Measurements from ENCODE around the gene ABCG1. TPM values are rescaled to one million over a fixed set of nuclear protein-coding genes. Genes with fewer than 3 reads are reported as not detected.
A peak's percentile ranks its signal among the peaks of the same experiment; 100 is the strongest.

ABCG1 gene
- polyA plus RNA-seq, 4 donors: 5.5 to 46.5 (median 21.2) TPM

DNA sequence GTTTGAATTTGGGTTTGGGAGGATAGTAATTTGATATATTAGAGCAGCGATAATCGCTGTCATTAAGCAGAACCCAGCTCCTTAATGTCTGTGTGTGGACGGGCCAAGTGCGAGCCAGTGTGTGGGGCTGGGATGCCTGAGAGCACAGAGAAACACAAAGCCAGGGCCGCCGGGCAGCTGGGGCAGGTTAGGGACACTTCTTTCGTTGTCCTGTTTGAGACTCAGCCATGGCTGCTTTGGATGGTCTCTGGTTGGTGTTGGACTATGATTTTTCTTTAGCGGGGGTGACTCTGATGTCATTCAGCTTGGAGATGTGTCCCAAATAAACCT lies 33.4 kb downstream of the ABCG1 start:
- 88 to 95% (median 90%) methylated on average over 8 of the region's 8 CpGs for WGBS, 3 donors

GRCh38 chr21:42252778-42253340 lies 33.9 kb downstream of the ABCG1 start:
- Histone ChIP-seq H3K9me3 (ENCODE audit: control insufficient read depth in 2 of 2, insufficient read depth in 1 of 2, low read depth in 1 of 2, low read length in 1 of 2) (no peaks in the 10 kb centered on the region), H3K27me3 (ENCODE audit: control insufficient read depth in 3 of 3, insufficient read depth in 3 of 3, low read length in 3 of 3) (peaks cover 0 to 3% (median 3%) of the 10 kb centered on the region in 3 donors), H3K27ac (ENCODE audit: low read depth in 1 of 3, low read length in 2 of 3) (no peak overlapping the region), H3K36me3 (ENCODE audit: control insufficient read depth in 3 of 3, insufficient read depth in 2 of 3, low read depth in 1 of 3, low read length in 3 of 3) (no peaks in the 10 kb centered on the region), H3K4me1 (ENCODE audit: control insufficient read depth in 3 of 3, insufficient read depth in 2 of 3, low read depth in 1 of 3, low read length in 2 of 3) (no peaks in the 10 kb centered on the region), H3K4me3 (ENCODE audit: low read depth in 1 of 3, low read length in 3 of 3) (no peak overlapping the region)
- DNase-seq (peak in 1 of 2 donors; percentile 52), FAIRE-seq (no peak)
- 26 to 76% (median 49%) methylated on average over 11 of the region's 11 CpGs for WGBS, 3 donors

More for the DNA sequence above, 33.4 kb downstream of the ABCG1 start:
- Histone ChIP-seq H3K9me3 (ENCODE audit: control insufficient read depth in 2 of 2, insufficient read depth in 1 of 2, low read depth in 1 of 2, low read length in 1 of 2) (no peaks in the 10 kb centered on the region), H3K4me3 (ENCODE audit: low read depth in 1 of 3, low read length in 3 of 3) (no peak overlapping the region), H3K27ac (ENCODE audit: low read depth in 1 of 3, low read length in 2 of 3) (no peak overlapping the region), H3K36me3 (ENCODE audit: control insufficient read depth in 3 of 3, insufficient read depth in 2 of 3, low read depth in 1 of 3, low read length in 3 of 3) (no peaks in the 10 kb centered on the region), H3K4me1 (ENCODE audit: control insufficient read depth in 3 of 3, insufficient read depth in 2 of 3, low read depth in 1 of 3, low read length in 2 of 3) (no peaks in the 10 kb centered on the region), H3K27me3 (ENCODE audit: control insufficient read depth in 3 of 3, insufficient read depth in 3 of 3, low read length in 3 of 3) (peaks cover 0 to 3% (median 3%) of the 10 kb centered on the region in 3 donors)
- no peak for FAIRE-seq
- no peak for DNase-seq

GRCh38 chr21:42253466-42253865 lies 34.5 kb downstream of the ABCG1 start:
- WGBS, 3 donors: 71 to 83% (median 74%) methylated on average over 8 of the region's 8 CpGs
- Histone ChIP-seq H3K4me3 (ENCODE audit: low read depth in 1 of 3, low read length in 3 of 3) (no peak overlapping the region), H3K27ac (ENCODE audit: low read depth in 1 of 3, low read length in 2 of 3) (no peak overlapping the region), H3K4me1 (ENCODE audit: control insufficient read depth in 3 of 3, insufficient read depth in 2 of 3, low read depth in 1 of 3, low read length in 2 of 3) (no peaks in the 10 kb centered on the region), H3K27me3 (ENCODE audit: control insufficient read depth in 3 of 3, insufficient read depth in 3 of 3, low read length in 3 of 3) (peaks cover 0 to 3% (median 3%) of the 10 kb centered on the region in 3 donors), H3K9me3 (ENCODE audit: control insufficient read depth in 2 of 2, insufficient read depth in 1 of 2, low read depth in 1 of 2, low read length in 1 of 2) (no peaks in the 10 kb centered on the region), H3K36me3 (ENCODE audit: control insufficient read depth in 3 of 3, insufficient read depth in 2 of 3, low read depth in 1 of 3, low read length in 3 of 3) (no peaks in the 10 kb centered on the region)
- DNase-seq (no peak), FAIRE-seq (no peak)

DNA sequence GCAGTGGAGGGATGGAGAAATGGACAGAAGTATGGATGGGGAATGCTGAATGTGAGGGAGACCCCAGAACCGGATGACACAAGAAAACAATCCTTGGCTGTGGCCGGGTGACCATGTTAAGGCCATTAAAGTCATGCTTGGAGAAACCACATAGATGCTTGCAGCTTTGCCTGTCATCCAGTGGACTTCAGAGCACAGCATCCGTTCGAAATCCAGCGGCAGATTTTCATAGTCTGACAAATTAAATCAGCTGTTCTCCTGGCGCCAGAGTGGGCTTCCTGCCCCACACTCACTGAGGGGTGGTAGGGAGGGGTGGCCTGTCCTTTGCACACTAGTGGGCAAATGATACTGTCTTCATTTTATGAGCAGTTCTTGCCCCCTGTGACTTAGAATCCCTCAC lies 35.1 kb downstream of the ABCG1 start:
- DNase-seq: no peak
- no peaks in the 10 kb centered on the region for H3K36me3 ChIP-seq (ENCODE audit: control insufficient read depth in 3 of 3, insufficient read depth in 2 of 3, low read depth in 1 of 3, low read length in 3 of 3)
- peaks cover 0 to 3% (median 3%) of the 10 kb centered on the region in 3 donors for H3K27me3 ChIP-seq (ENCODE audit: control insufficient read depth in 3 of 3, insufficient read depth in 3 of 3, low read length in 3 of 3)
- no peaks in the 10 kb centered on the region for H3K9me3 ChIP-seq (ENCODE audit: control insufficient read depth in 2 of 2, insufficient read depth in 1 of 2, low read depth in 1 of 2, low read length in 1 of 2)
- H3K4me3 ChIP-seq (ENCODE audit: low read depth in 1 of 3, low read length in 3 of 3): no peak overlapping the region
- no peak for FAIRE-seq
- no peak overlapping the region for H3K27ac ChIP-seq (ENCODE audit: low read depth in 1 of 3, low read length in 2 of 3)
- WGBS, 3 donors: 66 to 87% (median 78%) methylated on average over 6 of the region's 6 CpGs
- H3K4me1 ChIP-seq (ENCODE audit: control insufficient read depth in 3 of 3, insufficient read depth in 2 of 3, low read depth in 1 of 3, low read length in 2 of 3): no peaks in the 10 kb centered on the region

DNA sequence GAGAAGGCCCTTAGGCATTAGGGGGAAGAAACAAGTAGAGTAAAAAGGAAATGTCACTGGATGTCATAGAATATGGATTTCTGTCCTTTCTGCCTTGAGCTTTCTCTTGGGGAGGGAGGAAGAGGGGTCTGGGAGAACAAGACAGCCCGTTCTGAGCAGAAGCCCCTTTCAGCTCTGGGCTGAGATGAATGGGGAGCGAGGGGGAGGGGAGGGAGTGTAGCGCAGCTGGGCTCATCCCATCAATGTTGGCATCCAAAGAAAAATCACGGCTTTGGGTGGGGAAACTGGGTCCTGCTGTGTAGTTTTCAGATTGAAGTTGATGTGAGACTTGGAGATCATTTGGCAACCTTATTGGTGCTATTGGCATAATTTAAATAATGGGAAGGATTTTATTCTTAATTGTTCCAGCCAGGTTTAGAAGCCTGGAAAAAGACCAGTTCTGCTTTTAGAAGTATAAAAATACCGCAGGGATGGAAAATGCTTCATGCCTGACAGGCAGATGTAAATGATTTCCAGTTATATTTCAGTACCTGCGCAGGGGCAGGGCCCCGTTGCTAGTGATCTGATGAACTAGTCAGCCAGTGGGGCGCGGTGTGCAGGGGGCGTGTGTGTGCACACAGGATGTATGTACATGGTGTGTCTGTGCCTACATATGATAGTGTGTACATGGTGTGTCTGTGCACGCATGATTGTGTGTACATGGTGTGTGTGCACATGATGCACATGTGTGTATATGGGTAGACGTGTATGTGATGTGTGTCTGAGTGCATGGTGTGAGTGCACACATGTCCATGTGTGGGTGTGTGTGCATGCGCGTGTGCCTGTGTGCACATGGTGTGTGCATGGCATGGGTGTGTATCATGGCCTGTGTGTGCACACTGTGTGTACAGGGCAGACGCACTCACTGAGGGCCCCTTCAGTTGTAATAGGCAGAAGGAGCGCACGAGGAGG lies 36.0 kb downstream of the ABCG1 start:
- H3K27me3 ChIP-seq (ENCODE audit: control insufficient read depth in 3 of 3, insufficient read depth in 3 of 3, low read length in 3 of 3): peaks cover 0 to 5% (median 3%) of the 10 kb centered on the region in 3 donors
- 84 to 88% (median 85%) methylated on average over 17 of the region's 17 CpGs for WGBS, 3 donors
- no peaks in the 10 kb centered on the region for H3K4me1 ChIP-seq (ENCODE audit: control insufficient read depth in 3 of 3, insufficient read depth in 2 of 3, low read depth in 1 of 3, low read length in 2 of 3)
- no peaks in the 10 kb centered on the region for H3K36me3 ChIP-seq (ENCODE audit: control insufficient read depth in 3 of 3, insufficient read depth in 2 of 3, low read depth in 1 of 3, low read length in 3 of 3)
- H3K27ac ChIP-seq (ENCODE audit: low read depth in 1 of 3, low read length in 2 of 3): no peak overlapping the region
- H3K9me3 ChIP-seq (ENCODE audit: control insufficient read depth in 2 of 2, insufficient read depth in 1 of 2, low read depth in 1 of 2, low read length in 1 of 2): no peaks in the 10 kb centered on the region
- DNase-seq (no peak), FAIRE-seq (no peak)
- H3K4me3 ChIP-seq (ENCODE audit: low read depth in 1 of 3, low read length in 3 of 3): no peak overlapping the region

- Histone ChIP-seq H3K27me3 (ENCODE audit: control insufficient read depth in 3 of 3, insufficient read depth in 3 of 3, low read length in 3 of 3) (peaks cover 0 to 8% (median 3%) of the 10 kb centered on the region in 3 donors), H3K36me3 (ENCODE audit: control insufficient read depth in 3 of 3, insufficient read depth in 2 of 3, low read depth in 1 of 3, low read length in 3 of 3) (no peaks in the 10 kb centered on the region), H3K4me1 (ENCODE audit: control insufficient read depth in 3 of 3, insufficient read depth in 2 of 3, low read depth in 1 of 3, low read length in 2 of 3) (no peaks in the 10 kb centered on the region), H3K4me3 (ENCODE audit: low read depth in 1 of 3, low read length in 3 of 3) (no peak overlapping the region), H3K27ac (ENCODE audit: low read depth in 1 of 3, low read length in 2 of 3) (no peak overlapping the region), H3K9me3 (ENCODE audit: control insufficient read depth in 2 of 2, insufficient read depth in 1 of 2, low read depth in 1 of 2, low read length in 1 of 2) (no peaks in the 10 kb centered on the region)
- FAIRE-seq (no peak), DNase-seq (no peak)
- WGBS, 3 donors: 91 to 92% (median 91%) methylated on average over 4 of the region's 4 CpGs
These were observed 36.9 kb downstream of the ABCG1 start for GRCh38 chr21:42255825-42256224.

DNA sequence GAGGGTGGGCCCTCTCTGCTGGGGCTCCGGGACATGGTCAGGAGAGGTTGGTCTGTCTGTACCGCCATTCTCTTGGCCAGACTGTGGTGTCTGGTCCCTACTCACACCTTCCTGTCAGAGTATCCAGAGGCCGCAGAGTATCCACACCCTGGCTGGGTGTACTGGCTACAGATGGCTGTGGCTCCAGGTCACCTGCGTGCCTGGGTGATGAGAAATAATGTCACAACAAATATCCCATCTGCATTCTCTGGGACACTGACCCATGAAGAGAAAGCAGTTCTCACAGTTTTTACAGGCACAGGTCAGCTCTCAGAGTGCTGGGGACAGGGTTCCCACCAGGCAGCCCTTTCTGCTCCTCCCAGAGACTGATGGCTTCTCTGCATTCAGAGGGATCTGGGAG lies 37.4 kb downstream of the ABCG1 start:
- Histone ChIP-seq H3K27ac (ENCODE audit: low read depth in 1 of 3, low read length in 2 of 3) (no peak overlapping the region), H3K9me3 (ENCODE audit: control insufficient read depth in 2 of 2, insufficient read depth in 1 of 2, low read depth in 1 of 2, low read length in 1 of 2) (no peaks in the 10 kb centered on the region), H3K36me3 (ENCODE audit: control insufficient read depth in 3 of 3, insufficient read depth in 2 of 3, low read depth in 1 of 3, low read length in 3 of 3) (peaks cover 0 to under 1% (median 0%) of the 10 kb centered on the region in 3 donors), H3K4me3 (ENCODE audit: low read depth in 1 of 3, low read length in 3 of 3) (no peak overlapping the region), H3K4me1 (ENCODE audit: control insufficient read depth in 3 of 3, insufficient read depth in 2 of 3, low read depth in 1 of 3, low read length in 2 of 3) (peaks cover 0 to 3% (median 0%) of the 10 kb centered on the region in 3 donors), H3K27me3 (ENCODE audit: control insufficient read depth in 3 of 3, insufficient read depth in 3 of 3, low read length in 3 of 3) (peaks cover 0 to 11% (median 3%) of the 10 kb centered on the region in 3 donors)
- DNase-seq (no peak), FAIRE-seq (no peak)
- WGBS, 3 donors: 93 to 96% (median 95%) methylated on average over 4 of the region's 4 CpGs

DNA sequence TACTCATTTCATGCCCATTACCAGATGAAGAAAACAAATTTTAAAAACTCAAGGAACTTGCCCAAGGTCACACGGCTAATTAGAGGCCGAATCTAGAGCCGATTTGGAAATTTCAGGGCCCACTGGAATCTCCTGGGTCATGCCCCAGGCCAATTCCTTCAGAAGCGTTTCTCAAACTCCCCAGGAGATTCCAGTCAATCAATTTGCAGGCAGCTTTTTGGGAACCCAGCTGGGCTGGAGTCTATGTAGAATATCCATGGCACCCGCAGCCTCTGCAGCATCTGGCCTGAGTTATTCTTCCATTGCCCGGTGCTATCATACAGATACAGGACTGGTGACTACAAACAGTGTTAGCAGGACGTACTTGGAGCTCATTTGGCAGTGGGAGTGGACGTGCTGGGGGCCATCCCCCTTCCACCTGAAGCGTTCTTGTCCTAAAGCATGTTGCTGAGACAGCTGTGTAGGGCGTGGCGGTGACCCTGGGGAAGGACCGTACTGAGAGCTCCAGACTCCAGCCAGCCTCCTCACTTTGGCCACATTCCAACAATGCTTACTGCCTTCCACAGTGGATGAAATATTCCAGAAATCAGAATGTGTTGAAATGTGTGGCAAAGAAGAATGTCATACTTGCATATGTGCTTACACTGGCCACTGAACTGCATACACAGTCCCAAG lies 38.3 kb downstream of the ABCG1 start:
- DNase-seq (no peak), FAIRE-seq (no peak)
- H3K4me1 ChIP-seq (ENCODE audit: control insufficient read depth in 3 of 3, insufficient read depth in 2 of 3, low read depth in 1 of 3, low read length in 2 of 3): peaks cover 0 to 10% (median 0%) of the 10 kb centered on the region in 3 donors
- H3K36me3 ChIP-seq (ENCODE audit: control insufficient read depth in 3 of 3, insufficient read depth in 2 of 3, low read depth in 1 of 3, low read length in 3 of 3): peaks cover 0 to 3% (median 0%) of the 10 kb centered on the region in 3 donors
- 66 to 79% (median 72%) methylated on average over 12 of the region's 12 CpGs for WGBS, 3 donors
- H3K27me3 ChIP-seq (ENCODE audit: control insufficient read depth in 3 of 3, insufficient read depth in 3 of 3, low read length in 3 of 3): peaks cover 0 to 11% (median 3%) of the 10 kb centered on the region in 3 donors
- no peak overlapping the region for H3K27ac ChIP-seq (ENCODE audit: low read depth in 1 of 3, low read length in 2 of 3)
- no peak overlapping the region for H3K4me3 ChIP-seq (ENCODE audit: low read depth in 1 of 3, low read length in 3 of 3)
- no peaks in the 10 kb centered on the region for H3K9me3 ChIP-seq (ENCODE audit: control insufficient read depth in 2 of 2, insufficient read depth in 1 of 2, low read depth in 1 of 2, low read length in 1 of 2)
